Measurements from ENCODE around the gene LRRC34.

Gene LRRC34

DNA sequence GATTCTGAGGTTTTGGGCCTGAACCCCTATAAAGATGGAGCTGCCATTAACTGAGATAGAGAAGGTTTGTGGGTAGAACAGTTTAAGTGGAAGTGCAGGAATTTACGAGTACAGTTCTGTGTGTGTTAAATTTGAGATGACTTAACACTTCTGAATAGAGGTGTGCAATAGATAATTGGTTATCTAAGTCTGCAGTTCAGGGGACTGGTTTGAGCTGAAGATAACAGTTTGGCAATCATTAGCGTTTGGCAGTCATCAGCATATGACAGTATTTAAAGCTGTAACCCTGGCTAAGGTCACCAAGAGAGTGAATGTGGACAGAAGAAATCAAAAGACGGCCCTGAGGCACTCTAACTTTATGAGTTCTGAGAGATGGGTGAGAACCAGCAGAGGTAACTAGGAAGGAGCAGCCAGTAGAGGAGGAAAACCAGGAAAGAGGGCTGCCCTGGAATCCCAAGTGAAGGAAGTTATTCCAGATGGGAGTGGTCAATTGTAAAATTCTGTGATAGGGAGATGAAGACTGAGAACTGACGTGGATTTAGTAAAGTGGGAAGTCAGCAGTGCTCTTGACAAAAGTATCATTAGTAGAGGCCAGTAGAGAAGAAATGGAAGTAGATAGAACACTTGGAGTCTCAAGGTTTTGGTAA, 31.4 kb downstream of the LRRC34 start:
- Histone ChIP-seq H3K9ac (ENCODE audit: low read length) (no peak overlapping the region), H3K4me1 (ENCODE audit: control insufficient read depth, insufficient read depth, low read length) (peaks cover 2% of the 10 kb centered on the region), H3K9me3 (ENCODE audit: control insufficient read depth, low read length) (no peaks in the 10 kb centered on the region), H3K36me3 (ENCODE audit: control insufficient read depth, insufficient read depth, low read length, severe bottlenecking) (peaks cover 97% of the 10 kb centered on the region), H3K4me3 (ENCODE audit: low read length) (no peak overlapping the region), H3K27me3 (replicated peaks; ENCODE audit: control insufficient read depth, insufficient read depth, low read length) (no peaks in the 10 kb centered on the region)
- DNase-seq (ENCODE audit: low read depth) = no peak

DNA sequence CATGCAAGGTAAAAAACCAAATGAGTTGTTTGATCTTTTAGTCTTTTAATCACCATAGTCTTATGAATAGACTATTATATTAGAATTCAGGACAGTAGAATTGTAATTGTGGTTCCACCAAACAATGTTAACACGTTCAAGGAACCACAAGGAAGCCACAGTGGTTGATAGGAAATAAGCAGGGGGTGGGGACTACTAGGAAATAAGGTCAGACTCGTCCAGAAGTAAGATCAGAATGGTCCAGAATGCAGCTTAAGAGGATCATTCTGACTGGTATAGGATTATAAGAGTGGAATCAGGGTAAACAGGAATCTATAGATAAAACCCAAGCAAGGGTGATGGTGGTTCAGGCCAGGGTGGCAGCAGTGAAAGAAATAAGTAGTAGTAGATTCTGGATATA, 32.0 kb downstream of the LRRC34 start:
- Histone ChIP-seq H3K9ac (ENCODE audit: low read length) (no peak overlapping the region), H3K4me3 (ENCODE audit: low read length) (no peak overlapping the region), H3K27me3 (replicated peaks; ENCODE audit: control insufficient read depth, insufficient read depth, low read length) (no peaks in the 10 kb centered on the region), H3K36me3 (ENCODE audit: control insufficient read depth, insufficient read depth, low read length, severe bottlenecking) (peaks cover 97% of the 10 kb centered on the region), H3K4me1 (ENCODE audit: control insufficient read depth, insufficient read depth, low read length) (peaks cover 6% of the 10 kb centered on the region), H3K9me3 (ENCODE audit: control insufficient read depth, low read length) (no peaks in the 10 kb centered on the region)
- no peak for DNase-seq (ENCODE audit: low read depth)

DNA sequence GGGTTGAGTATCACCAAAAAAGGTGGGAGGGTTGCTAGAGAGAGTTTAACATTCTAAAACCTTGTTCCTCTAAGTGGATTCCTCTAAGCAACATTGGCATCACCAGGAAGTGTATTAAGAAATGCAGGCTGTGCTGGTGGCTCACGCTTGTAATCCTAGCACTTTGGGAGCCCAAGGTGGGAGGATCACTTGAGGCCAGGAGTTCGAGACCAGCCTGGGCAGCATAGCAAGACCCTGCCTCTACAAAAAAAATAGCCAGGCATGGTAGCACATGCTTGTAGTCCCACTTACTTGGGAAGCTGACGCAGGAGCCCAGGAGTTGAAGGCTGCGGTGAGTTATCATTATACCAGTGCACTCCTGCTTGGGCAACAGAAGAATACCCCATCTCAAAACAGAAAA, 34.9 kb downstream of the LRRC34 start:
- no peaks in the 10 kb centered on the region for H3K27me3 ChIP-seq (replicated peaks; ENCODE audit: control insufficient read depth, insufficient read depth, low read length)
- no peak overlapping the region for H3K9ac ChIP-seq (ENCODE audit: low read length)
- DNase-seq (ENCODE audit: low read depth) = no peak
- H3K4me1 ChIP-seq (ENCODE audit: control insufficient read depth, insufficient read depth, low read length) = peaks cover 21% of the 10 kb centered on the region
- H3K4me3 ChIP-seq (ENCODE audit: low read length) = no peak overlapping the region
- no peaks in the 10 kb centered on the region for H3K9me3 ChIP-seq (ENCODE audit: control insufficient read depth, low read length)
- H3K36me3 ChIP-seq (ENCODE audit: control insufficient read depth, insufficient read depth, low read length, severe bottlenecking) = peaks cover 83% of the 10 kb centered on the region

DNA sequence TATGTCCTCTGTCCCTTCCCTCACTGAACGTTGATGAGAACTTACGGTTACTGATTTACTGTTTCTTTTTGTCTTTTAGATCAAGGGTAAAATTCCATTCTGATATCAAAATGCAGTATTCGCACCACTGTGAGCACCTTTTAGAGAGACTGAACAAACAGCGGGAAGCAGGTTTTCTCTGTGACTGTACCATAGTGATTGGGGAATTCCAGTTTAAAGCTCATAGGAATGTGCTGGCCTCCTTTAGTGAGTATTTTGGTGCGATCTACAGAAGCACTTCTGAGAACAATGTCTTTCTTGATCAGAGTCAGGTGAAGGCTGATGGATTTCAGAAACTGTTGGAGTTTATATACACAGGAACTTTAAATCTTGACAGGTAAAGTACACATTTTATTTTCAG, 38.5 kb downstream of the LRRC34 start:
- H3K9me3 ChIP-seq (ENCODE audit: control insufficient read depth, low read length) = no peaks in the 10 kb centered on the region
- no peaks in the 10 kb centered on the region for H3K27me3 ChIP-seq (replicated peaks; ENCODE audit: control insufficient read depth, insufficient read depth, low read length)
- H3K36me3 ChIP-seq (ENCODE audit: control insufficient read depth, insufficient read depth, low read length, severe bottlenecking) = peaks cover 47% of the 10 kb centered on the region
- no peak for DNase-seq (ENCODE audit: low read depth)
- peaks cover 19% of the 10 kb centered on the region for H3K4me1 ChIP-seq (ENCODE audit: control insufficient read depth, insufficient read depth, low read length)
- peak overlapping the region; percentile 96 for H3K9ac ChIP-seq (ENCODE audit: low read length)
- H3K4me3 ChIP-seq (ENCODE audit: low read length) = peak overlapping the region; percentile 90

DNA sequence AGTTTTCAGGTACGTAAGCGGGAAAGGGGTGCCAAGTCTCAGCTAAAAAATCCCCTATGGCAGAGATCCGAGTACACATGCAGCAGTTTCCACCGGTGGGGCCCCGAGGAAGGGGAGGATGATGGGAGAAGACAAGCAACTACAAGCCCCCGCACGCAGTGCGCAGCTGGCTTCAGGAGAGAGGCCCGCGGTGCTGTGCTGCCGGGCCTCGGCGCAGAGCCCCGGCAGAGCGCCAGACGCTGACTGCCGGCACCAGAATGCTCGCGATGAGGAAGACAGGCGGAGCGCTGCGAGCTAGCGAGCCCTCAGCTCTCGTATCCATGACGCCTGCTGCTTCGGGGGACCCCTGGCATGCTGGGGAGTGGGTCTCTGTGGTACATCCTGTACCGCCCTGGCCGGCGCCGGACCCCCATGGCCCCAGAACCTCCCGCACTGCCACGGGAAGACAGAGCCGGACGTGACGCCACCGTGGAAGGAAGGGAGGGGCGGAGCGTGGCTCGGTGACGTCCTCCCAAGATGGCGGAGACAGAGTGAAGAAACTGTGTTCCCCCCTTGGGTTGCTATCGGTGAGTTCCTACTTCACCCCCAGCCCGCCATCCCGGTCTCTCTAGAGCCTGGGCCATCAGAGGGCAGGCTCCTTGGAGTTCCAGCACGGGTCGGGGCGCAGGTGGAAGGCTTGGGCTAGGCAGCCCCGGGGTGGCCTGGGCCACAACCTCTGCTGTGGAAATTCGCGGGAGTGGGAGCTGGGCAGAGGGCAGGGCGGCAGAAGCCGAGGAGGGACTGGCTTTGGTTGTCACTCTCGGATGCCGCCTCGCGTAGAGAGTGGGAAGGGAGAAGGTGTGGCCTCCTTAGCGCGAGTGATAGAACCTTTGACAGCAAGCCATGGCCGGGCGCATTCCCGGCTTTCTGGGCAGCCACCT, 39.5 kb downstream of the LRRC34 start, which contains the start of gene MYNN:
TSS of gene MYNN (plus strand) at position 500 of the 920 bp plus-strand sequence. CDS start 900 bp downstream, outside the sequence.
- H3K9ac ChIP-seq (ENCODE audit: low read length) = peak within 1 kb of the TSS; percentile 96
- no peaks in the 10 kb centered on the region for H3K9me3 ChIP-seq (ENCODE audit: control insufficient read depth, low read length)
- DNase-seq (ENCODE audit: low read depth) = peak; percentile 96
- no peaks in the 10 kb centered on the region for H3K27me3 ChIP-seq (replicated peaks; ENCODE audit: control insufficient read depth, insufficient read depth, low read length)
- H3K36me3 ChIP-seq (ENCODE audit: control insufficient read depth, insufficient read depth, low read length, severe bottlenecking) = peaks cover 36% of the 10 kb centered on the region
- peaks cover 19% of the 10 kb centered on the region for H3K4me1 ChIP-seq (ENCODE audit: control insufficient read depth, insufficient read depth, low read length)
- H3K4me3 ChIP-seq (ENCODE audit: low read length) = peak within 1 kb of the TSS; percentile 90

DNA sequence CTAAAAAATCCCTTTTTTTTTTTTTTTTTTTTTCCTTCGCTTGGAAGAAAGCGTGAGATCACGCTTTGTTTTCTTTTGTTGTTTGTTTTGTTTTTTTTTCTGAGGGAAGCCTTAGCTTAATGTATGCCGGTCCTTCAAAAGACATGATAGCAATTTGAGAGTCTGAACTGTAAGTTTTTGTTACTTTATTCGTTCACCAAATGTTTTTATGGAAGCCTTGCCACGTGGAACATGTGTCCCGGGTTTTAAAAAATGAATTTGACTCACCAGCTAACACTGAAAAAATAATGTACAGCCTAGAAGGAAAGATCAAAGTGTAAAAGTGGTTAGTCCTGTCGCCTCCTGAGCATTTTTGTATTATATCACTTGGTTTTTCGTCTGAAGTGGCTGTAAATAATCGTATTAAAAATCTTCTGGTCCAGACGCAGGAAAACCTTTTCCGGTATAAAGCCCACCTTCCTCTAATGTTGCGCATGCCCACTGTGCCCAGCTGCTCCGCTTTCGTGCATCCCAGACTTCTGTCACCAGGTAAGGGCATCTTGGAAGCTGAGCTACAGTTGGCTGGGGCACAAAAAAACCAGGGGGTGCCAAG, 40.3 kb downstream of the LRRC34 start:
- Histone ChIP-seq H3K4me1 (ENCODE audit: control insufficient read depth, insufficient read depth, low read length) (peaks cover 19% of the 10 kb centered on the region), H3K9ac (ENCODE audit: low read length) (peak overlapping the region; percentile 96), H3K27me3 (replicated peaks; ENCODE audit: control insufficient read depth, insufficient read depth, low read length) (no peaks in the 10 kb centered on the region), H3K36me3 (ENCODE audit: control insufficient read depth, insufficient read depth, low read length, severe bottlenecking) (peaks cover 29% of the 10 kb centered on the region), H3K9me3 (ENCODE audit: control insufficient read depth, low read length) (no peaks in the 10 kb centered on the region), H3K4me3 (ENCODE audit: low read length) (peak overlapping the region; percentile 90)
- DNase-seq (ENCODE audit: low read depth) = peak; percentile 84

DNA sequence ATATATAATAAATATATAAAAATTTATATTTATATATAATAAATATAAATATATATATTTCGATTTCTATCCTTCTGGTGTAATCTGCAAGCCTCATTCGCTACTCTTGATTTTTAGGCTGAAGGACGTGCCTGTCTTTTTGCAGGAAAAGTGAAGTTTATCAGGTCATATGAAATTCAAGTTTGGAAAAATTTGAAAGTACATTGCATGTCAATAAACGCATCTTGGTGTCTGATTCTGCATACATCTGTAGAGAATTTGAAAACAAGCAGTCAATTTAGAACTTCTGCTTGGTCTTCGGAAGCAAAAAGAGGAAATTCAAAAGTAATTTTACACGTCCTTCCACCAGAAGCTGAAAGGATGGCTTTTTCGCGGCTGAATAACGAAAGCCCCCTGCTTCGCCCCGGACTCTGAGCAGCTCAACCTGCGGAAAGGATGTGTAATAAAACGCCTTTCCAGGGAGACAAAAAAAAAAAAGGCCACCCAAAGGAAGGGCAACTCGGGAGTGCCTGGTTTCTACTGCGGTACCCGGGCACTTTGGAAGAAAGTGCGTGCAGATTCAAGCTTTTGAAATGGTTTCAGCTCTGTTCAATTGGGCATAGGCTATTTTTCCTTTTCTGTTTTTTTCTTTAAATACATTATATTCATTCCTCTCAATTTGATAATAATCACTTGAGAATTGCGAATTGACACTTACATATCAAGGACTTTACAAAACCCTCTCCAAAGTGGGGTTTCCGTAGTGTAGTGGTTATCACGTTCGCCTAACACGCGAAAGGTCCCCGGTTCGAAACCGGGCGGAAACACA, 41.0 kb downstream of the LRRC34 start:
- Histone ChIP-seq H3K9me3 (ENCODE audit: control insufficient read depth, low read length) (no peaks in the 10 kb centered on the region), H3K36me3 (ENCODE audit: control insufficient read depth, insufficient read depth, low read length, severe bottlenecking) (peaks cover 22% of the 10 kb centered on the region), H3K27me3 (replicated peaks; ENCODE audit: control insufficient read depth, insufficient read depth, low read length) (no peaks in the 10 kb centered on the region), H3K9ac (ENCODE audit: low read length) (peak overlapping the region; percentile 96), H3K4me1 (ENCODE audit: control insufficient read depth, insufficient read depth, low read length) (peaks cover 19% of the 10 kb centered on the region), H3K4me3 (ENCODE audit: low read length) (peak overlapping the region; percentile 90)
- peak; percentile 88 for DNase-seq (ENCODE audit: low read depth)

DNA sequence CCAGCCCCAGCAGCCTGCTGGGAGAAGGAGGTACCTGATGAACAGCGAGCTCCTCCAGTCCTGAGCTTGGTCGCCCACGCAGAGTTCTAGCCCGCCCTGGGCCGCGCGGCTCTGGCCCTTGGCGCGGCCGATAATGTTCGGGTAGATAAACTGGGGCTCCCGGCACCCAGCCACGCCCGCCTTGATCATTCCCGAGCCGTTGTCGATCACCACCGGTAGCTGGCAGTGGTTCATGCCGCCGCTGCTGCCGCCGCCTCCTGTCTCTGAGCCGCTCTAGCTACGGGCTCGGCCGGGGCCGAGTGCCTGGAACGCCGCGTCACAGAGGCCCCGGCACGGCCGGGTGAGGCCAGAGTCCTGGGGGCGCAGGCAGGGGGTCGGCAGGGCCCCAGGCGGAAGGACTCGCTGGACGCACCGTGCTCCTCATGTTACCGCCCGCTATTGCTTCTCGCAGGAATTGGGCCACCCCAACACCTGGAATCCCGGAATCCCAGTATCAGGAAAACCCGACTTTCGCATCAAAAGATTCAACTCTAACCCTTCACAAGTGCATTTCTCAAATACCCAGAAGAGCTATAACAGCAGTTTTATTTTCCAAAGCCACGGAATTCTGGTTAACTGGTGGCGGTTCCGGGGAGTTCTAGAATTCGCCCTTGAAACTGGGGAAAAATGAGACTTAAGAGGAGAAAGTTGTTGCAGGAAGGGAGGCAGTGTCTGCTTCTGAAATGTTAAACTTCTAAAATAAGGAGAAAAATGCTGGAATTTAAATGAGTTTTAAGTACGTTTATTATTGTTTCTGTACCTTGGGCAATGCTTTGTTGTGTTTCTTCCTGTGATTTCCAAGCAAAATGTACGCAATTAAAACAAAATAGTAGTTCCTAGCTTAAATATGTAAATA, 43.2 kb downstream of the LRRC34 start, which contains the start of gene ACTRT3:
TSS of gene ACTRT3 (minus strand) at position 275 of the 895 bp plus-strand sequence. CDS start at position 234, 41 bp downstream.
- no peaks in the 10 kb centered on the region for H3K9me3 ChIP-seq (ENCODE audit: control insufficient read depth, low read length)
- H3K27me3 ChIP-seq (replicated peaks; ENCODE audit: control insufficient read depth, insufficient read depth, low read length) = no peaks in the 10 kb centered on the region
- peaks cover 3% of the 10 kb centered on the region for H3K36me3 ChIP-seq (ENCODE audit: control insufficient read depth, insufficient read depth, low read length, severe bottlenecking)
- peak; percentile 79 for DNase-seq (ENCODE audit: low read depth)
- peak within 1 kb of the TSS; percentile 90 for H3K4me3 ChIP-seq (ENCODE audit: low read length)
- H3K9ac ChIP-seq (ENCODE audit: low read length) = peak within 1 kb of the TSS; percentile 95
- H3K4me1 ChIP-seq (ENCODE audit: control insufficient read depth, insufficient read depth, low read length) = peaks cover 14% of the 10 kb centered on the region

DNA sequence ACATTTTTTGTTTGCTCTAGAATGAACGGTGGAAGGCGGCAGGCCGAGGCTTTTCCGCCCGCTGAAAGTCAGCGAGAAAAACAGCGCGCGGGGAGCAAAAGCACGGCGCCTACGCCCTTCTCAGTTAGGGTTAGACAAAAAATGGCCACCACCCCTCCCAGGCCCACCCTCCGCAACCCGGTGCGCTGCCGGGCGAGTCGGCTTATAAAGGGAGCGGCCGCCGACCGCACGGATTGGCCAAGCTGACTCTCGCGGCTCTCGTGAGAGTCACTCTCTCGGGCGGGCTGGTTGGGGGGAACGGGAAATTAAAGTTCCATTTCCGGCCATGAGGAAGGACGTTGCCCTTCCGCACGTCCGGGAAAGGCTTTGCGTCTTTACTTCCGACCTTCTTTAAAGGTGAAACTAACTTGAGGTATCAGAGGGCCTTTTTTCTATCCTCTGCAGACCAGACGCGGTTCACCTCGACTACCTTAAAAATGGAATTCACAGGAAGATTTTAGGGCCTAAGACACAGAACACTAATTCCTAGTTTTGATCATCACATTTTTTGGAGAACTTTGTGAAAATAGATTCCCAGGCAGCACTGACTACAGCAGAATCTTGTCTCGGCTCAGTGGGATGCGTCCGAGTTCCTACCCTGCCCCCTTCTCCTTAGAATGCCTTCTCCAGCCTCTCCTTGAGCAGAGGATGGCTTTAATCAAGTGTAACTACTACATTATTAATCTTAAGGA, 47.7 kb downstream of the LRRC34 start, which contains the start of gene TERC:
TSS of gene TERC (minus strand) at position 179 of the 731 bp plus-strand sequence.
- Histone ChIP-seq H3K27me3 (replicated peaks; ENCODE audit: control insufficient read depth, insufficient read depth, low read length) (no peaks in the 10 kb centered on the region), H3K36me3 (ENCODE audit: control insufficient read depth, insufficient read depth, low read length, severe bottlenecking) (no peaks in the 10 kb centered on the region), H3K4me1 (ENCODE audit: control insufficient read depth, insufficient read depth, low read length) (peaks cover 32% of the 10 kb centered on the region), H3K9ac (ENCODE audit: low read length) (peak within 1 kb of the TSS; percentile 99), H3K4me3 (ENCODE audit: low read length) (peak within 1 kb of the TSS; percentile 97), H3K9me3 (ENCODE audit: control insufficient read depth, low read length) (peaks cover 4% of the 10 kb centered on the region)
- peak; percentile 94 for DNase-seq (ENCODE audit: low read depth)
